Spleen (tissue), 11 donors: ENCODE measurements around the gene OGG1. TPM values are rescaled to one million over a fixed set of nuclear protein-coding genes. Genes with fewer than 3 reads are reported as not detected.
A peak's percentile ranks its signal among the peaks of the same experiment; 100 is the strongest.

Experiments used
- DNase-seq: peaks from one replicate; pipeline ENCODE4 v3.0.0-alpha.2; 2020
- H3K27ac ChIP-seq, 8 donors: fragments of 200-600 bp; sonication (generic) in 7 of 8; 1 replicate in 4 of 8; 2 replicates in 4 of 8; pipeline versions ENCODE4 v1.5.0 to v1.8.0; 2016 to 2021; ENCODE audit warnings: inconsistent platforms in 4 of 8, mild to moderate bottlenecking in 4 of 8, moderate library complexity in 1 of 8
- H3K27me3 ChIP-seq, 7 donors: fragments of 200-600 bp; sonication (generic) in 6 of 7; replicated peaks in 1 of 7; 1 replicate in 4 of 7; 2 replicates in 3 of 7; pipeline versions ENCODE4 v1.5.0 to v1.8.0; 2016 to 2021; ENCODE audit warnings: inconsistent platforms in 3 of 7, mild to moderate bottlenecking in 1 of 7
- H3K36me3 ChIP-seq, 6 donors: fragments of 200-600 bp; sonication (generic) in 5 of 6; 1 replicate in 4 of 6; 2 replicates in 2 of 6; pipeline versions ENCODE4 v1.5.0 to v1.8.0; 2016 to 2021; ENCODE audit warnings: inconsistent platforms in 2 of 6
- H3K4me1 ChIP-seq, 6 donors: fragments of 200-600 bp; sonication (generic) in 5 of 6; 1 replicate in 3 of 6; 2 replicates in 3 of 6; pipeline versions ENCODE4 v1.5.0 to v1.8.0; 2016 to 2021; ENCODE audit warnings: inconsistent platforms in 3 of 6
- H3K4me3 ChIP-seq, 8 donors: fragments of 200-600 bp; sonication (generic) in 7 of 8; 1 replicate in 4 of 8; 2 replicates in 4 of 8; pipeline versions ENCODE4 v1.5.0 to v1.8.0; 2016 to 2021; ENCODE audit warnings: inconsistent platforms in 4 of 8, mild to moderate bottlenecking in 4 of 8, moderate library complexity in 2 of 8
- H3K9me3 ChIP-seq, 8 donors: fragments of 200-600 bp; sonication (generic) in 7 of 8; 1 replicate in 4 of 8; 2 replicates in 4 of 8; pipeline versions ENCODE4 v1.5.0 to v1.8.0; 2016 to 2021; ENCODE audit warnings: inconsistent platforms in 4 of 8
- POLR2A ChIP-seq, 3 donors: fragments of 450-650 bp; IDR thresholded peaks; one replicate each; pipeline ENCODE4 v1.5.1; 2017; ENCODE audit warnings: antibody characterized with exemption in 3 of 3, mild to moderate bottlenecking in 1 of 3
- POLR2AphosphoS5 ChIP-seq, 3 donors: sonication (generic); formaldehyde crosslinking; IDR thresholded peaks; one replicate each; pipeline ENCODE4 v1.5.1; 2017; ENCODE audit warnings: antibody characterized with exemption in 3 of 3
- WGBS, 5 donors: extraction: QIAGEN DNeasy Blood & Tissue Kit in 3 of 5; methylation state at CpG; one replicate each; pipeline versions ENCODE4 v1.1.5 to v1.1.7; 2013 to 2018; 5-methylcytosine and 5-hydroxymethylcytosine counted together
- intact Hi-C: fragments of 100-400 bp; cut with DNase I; formaldehyde crosslinking; loops from one replicate; pipeline ENCODE4 v1.15.0; 2023; ENCODE audit warnings: low total_unique reads
- polyA plus RNA-seq, 3 donors: library from polyadenylated mRNA; stranded (reverse); fragments of 200-250 nt; gene quantifications; one replicate each; pipeline ENCODE4 v1.2.1, GENCODE V29; 2013
- total RNA-seq, 7 donors: library from RNA; depleted of rRNA in 3 of 7; stranded (reverse); fragments of >200 nt in 3 of 7; fragmentation: NEBNext Ultra II Directional in 4 of 7; extraction: Animal tissue kit (Norgen Biotek cat#: 25700) in 4 of 7; gene quantifications; one replicate each; pipeline versions ENCODE4 v1.1.0 to v1.2.1, GENCODE V29; 2016 to 2021
- TF ChIP-seq, protein P1 (sequence below), 11 experiments: fragments of 200-600 bp in 7 of 11; fragments of 450-650 bp in 4 of 11; sonication (generic) in 4 of 11; IDR thresholded peaks in 8 of 11; conservative IDR thresholded peaks in 3 of 11; 1 replicate in 7 of 11; 2 replicates in 4 of 11; pipeline versions ENCODE4 v1.4.0 to v1.8.0; 2016 to 2021; ENCODE audit warnings: antibody characterized with exemption in 11 of 11, inconsistent platforms in 4 of 11, mild to moderate bottlenecking in 1 of 11
- donor health status: healthy with polysubstance abuse.
- donor health status: DM: no; HTN: no; CAD: no; lungs with moderate emphysema.
- donor health status: DM: no; HTN: no; CAD: no.
- donor health status: Bipolar disorder and iron deficiency.
- donor health status: healthy.
- donor health status: DM: no; HTN: no; CAD: no.
- donor health status: DM: yes; HTN: yes; CAD: no.

Gene OGG1
- total and polyA plus RNA-seq, 10 donors = 9.3 to 34.5 (median 26.7) TPM

DNA sequence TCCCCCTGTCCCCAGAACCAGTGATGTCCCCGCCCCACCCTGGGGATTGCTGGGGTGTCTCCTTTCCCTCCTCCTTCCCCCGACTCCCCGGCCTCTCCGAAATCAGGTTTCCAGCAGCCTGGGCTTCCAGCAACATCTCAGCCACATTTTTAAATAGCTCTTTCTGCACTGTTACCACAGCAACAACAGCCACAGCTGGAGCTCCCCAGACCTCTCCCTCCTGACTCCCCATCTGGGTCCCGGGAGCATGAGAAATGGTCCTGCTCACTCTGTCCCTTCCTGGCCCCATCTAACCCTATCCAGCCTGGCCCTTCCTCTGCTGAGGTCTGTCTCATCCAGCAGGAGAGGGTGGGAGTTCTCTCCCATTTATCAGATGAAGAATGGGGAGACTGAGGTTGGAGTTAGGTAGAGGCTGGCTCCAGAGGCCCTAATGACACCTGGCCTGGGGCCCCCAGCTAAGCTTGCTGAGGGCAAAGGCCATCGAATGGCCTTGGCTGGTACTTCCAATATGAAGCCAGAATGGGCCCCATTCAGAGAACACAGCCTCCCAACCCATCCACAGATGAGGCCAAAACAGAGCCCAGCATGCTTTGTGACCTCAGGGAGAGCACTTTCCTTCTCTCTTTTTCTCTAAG, 18.5 kb downstream of the OGG1 start:
- 80 to 99% (median 86%) methylated on average over 5 to 6 of the region's 6 CpGs for WGBS, 5 donors

DNA sequence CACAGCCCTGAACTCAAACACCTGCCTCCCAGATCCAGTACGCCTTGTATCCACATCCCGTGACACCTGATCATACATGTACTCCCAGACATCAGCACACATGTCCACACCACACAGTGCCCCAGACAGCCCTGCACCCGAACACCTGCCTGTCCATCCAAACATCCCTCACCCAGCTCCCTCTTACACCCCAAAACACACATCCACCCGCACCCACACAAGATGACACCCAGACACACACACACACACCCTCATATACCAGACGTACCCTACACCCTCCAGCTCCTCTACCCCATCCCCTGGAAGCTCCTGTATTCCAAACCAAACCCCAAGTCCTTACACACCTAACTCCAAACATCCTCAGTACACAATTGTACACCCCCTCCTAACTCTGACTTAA, 19.3 kb downstream of the OGG1 start:
- intact Hi-C loops = no loop called here
- TF ChIP-seq POLR2A (IDR thresholded peaks at IDR 0.05) = no peak
- TF ChIP-seq POLR2AphosphoS5 (IDR thresholded peaks at IDR 0.05) = no peak
- TF ChIP-seq, protein P1, sequence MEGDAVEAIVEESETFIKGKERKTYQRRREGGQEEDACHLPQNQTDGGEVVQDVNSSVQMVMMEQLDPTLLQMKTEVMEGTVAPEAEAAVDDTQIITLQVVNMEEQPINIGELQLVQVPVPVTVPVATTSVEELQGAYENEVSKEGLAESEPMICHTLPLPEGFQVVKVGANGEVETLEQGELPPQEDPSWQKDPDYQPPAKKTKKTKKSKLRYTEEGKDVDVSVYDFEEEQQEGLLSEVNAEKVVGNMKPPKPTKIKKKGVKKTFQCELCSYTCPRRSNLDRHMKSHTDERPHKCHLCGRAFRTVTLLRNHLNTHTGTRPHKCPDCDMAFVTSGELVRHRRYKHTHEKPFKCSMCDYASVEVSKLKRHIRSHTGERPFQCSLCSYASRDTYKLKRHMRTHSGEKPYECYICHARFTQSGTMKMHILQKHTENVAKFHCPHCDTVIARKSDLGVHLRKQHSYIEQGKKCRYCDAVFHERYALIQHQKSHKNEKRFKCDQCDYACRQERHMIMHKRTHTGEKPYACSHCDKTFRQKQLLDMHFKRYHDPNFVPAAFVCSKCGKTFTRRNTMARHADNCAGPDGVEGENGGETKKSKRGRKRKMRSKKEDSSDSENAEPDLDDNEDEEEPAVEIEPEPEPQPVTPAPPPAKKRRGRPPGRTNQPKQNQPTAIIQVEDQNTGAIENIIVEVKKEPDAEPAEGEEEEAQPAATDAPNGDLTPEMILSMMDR (IDR thresholded peaks at IDR 0.05 in 8 of 11, conservative IDR thresholded peaks at IDR 0.05 in 3 of 11) = no peak
- no peak for DNase-seq
- WGBS, 5 donors = 80 to 86% (median 85%) methylated on average over 5 of the region's 5 CpGs
- Histone ChIP-seq H3K27me3 (peaks cover 0 to 11% (median 0%) of the 10 kb centered on the region in 7 donors), H3K36me3 (peaks cover 0 to 19% (median 0%) of the 10 kb centered on the region in 6 donors), H3K27ac (peak overlapping the region in 6 of 8 donors; percentile 69 to 85 (median 78)), H3K4me1 (peaks cover 6 to 56% (median 44%) of the 10 kb centered on the region in 6 donors), H3K9me3 (no peaks in the 10 kb centered on the region), H3K4me3 (peak overlapping the region in 7 of 8 donors; percentile 35 to 71 (median 47))

More for the DNA sequence above, 18.5 kb downstream of the OGG1 start:
- intact Hi-C loops = no loop called here
- DNase-seq = no peak
- TF ChIP-seq, protein P1 (IDR thresholded peaks at IDR 0.05 in 8 of 11, conservative IDR thresholded peaks at IDR 0.05 in 3 of 11) = no peak
- no peak for TF ChIP-seq POLR2A (IDR thresholded peaks at IDR 0.05)
- TF ChIP-seq POLR2AphosphoS5 (IDR thresholded peaks at IDR 0.05) = no peak
- H3K27ac ChIP-seq = peak overlapping the region in 3 of 8 donors; percentile 41 to 85 (median 72)
- peaks cover 0 to 11% (median 0%) of the 10 kb centered on the region in 7 donors for H3K27me3 ChIP-seq
- H3K9me3 ChIP-seq = no peaks in the 10 kb centered on the region
- H3K36me3 ChIP-seq = peaks cover 0 to 27% (median 0%) of the 10 kb centered on the region in 6 donors
- peaks cover 6 to 56% (median 44%) of the 10 kb centered on the region in 6 donors for H3K4me1 ChIP-seq
- H3K4me3 ChIP-seq = no peak overlapping the region

DNA sequence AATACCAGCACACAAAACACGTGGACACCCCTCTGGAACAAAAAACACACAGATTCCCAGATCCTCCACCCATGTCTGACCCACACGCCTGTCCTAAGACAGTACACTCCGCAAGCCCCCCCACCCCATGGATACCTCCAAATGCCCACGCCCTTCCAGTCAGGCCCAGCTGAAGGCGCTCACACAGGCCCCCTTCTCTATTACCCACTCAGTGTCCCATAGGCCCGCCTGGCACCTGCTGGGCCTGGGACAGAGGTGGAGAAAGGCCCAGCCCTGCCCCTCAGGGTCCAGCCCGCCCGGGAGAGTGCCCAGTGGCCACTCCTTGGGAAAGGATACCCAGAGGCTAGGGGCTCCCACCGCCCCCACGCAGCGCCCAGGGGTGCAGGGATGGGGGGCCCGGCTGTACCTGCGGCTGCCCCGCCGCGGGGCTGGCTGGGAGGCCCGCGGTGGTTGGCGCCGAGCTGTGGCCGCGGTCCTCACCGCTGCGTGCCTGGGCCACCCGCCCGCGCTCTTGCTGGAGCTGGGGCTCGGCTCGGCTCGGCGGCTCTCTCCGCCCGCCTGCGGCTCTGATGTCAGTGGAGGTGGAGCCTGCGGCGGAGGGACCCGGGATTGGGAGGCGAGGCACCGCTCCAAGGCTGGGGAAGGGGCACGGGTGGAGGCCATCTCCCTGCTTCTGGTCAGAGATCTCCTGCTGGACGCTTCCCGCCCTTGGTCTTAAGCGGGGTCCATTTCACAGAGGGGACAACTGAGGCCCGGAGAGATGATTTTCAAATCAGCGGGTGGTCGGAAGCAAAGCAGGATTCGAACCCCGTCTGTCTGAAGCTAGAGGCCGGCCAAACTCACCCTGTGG, 19.9 kb downstream of the OGG1 start, which contains the start of gene CAMK1:
Gene CAMK1 (minus strand): TSS at position 522 of the 850 bp plus-strand sequence. CDS start 2,198 bp downstream, outside the sequence.
- Histone ChIP-seq H3K4me1 (peaks cover 6 to 56% (median 44%) of the 10 kb centered on the region in 6 donors), H3K27ac (peak within 1 kb of the TSS; percentile 53 to 85 (median 78)), H3K4me3 (peak within 1 kb of the TSS; percentile 35 to 71 (median 49)), H3K27me3 (peaks cover 0 to 11% (median 0%) of the 10 kb centered on the region in 7 donors), H3K9me3 (no peaks in the 10 kb centered on the region), H3K36me3 (peaks cover 0 to 13% (median 0%) of the 10 kb centered on the region in 6 donors)
- peak; percentile 69 to 83 (median 82) for TF ChIP-seq POLR2AphosphoS5 (IDR thresholded peaks at IDR 0.05)
- TF ChIP-seq, protein P1 (IDR thresholded peaks at IDR 0.05 in 8 of 11, conservative IDR thresholded peaks at IDR 0.05 in 3 of 11) = no peak
- DNase-seq = peak; percentile 92
- WGBS, 5 donors = 12 to 24% (median 14%) methylated on average over 15 to 49 of the region's 49 CpGs
- intact Hi-C loops = no loop called here
